ENCODE results near the gene STUM.

STUM gene

DNA sequence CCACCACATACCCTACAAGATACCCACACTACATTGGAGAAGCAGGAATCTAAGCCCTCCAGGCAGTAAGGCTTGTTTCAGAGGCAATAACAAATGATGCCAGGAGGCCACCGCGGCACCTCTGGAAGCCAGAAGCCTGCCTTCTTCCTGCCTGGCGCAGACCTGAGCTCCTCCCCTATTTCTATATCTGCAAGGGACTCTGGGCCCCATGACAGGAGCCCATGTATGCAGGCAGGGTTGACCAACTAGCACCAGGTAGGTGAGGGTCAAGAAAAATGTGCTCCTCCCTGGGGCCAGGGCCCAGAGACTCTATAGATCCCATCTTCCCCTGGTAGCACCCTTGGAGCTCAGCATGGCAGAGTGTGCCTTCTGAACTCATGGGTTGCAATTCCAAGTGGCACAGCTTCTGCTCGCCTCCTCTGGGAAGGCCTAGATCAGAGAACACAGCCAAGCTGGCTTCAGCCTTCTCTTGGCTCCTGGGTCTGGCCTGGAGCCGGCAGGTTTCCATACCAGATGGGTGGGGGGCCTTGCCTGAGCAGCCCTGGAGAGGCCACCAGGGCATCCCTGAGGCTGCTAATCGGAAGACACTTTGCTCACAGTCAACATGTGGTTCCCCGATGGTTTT, 85.1 kb downstream of the STUM start:
- H3K4me2 ChIP-seq (ENCODE audit: low read length), result no peak overlapping the region
- H3K4me1 ChIP-seq (ENCODE audit: control insufficient read depth in 1 of 2, insufficient read depth in 2 of 2, low read length in 2 of 2), result no peaks in the 10 kb centered on the region
- H3K9me3 ChIP-seq (ENCODE audit: insufficient read depth, low read depth, low read length), result no peaks in the 10 kb centered on the region
- H2AFZ ChIP-seq (ENCODE audit: insufficient read depth, low read length, poor library complexity), result no peak overlapping the region
- H3K79me1 ChIP-seq (ENCODE audit: low read length), result no peaks in the 10 kb centered on the region
- H2BK120ac ChIP-seq (ENCODE audit: insufficient read depth, low read length, poor library complexity), result no peak overlapping the region
- H3K18ac ChIP-seq (ENCODE audit: low read length), result no peak overlapping the region
- H3K23ac ChIP-seq (ENCODE audit: low read length), result no peak overlapping the region
- no peak overlapping the region for H3K27ac ChIP-seq (ENCODE audit: low read depth, low read length)
- H3K36me3 ChIP-seq (ENCODE audit: control insufficient read depth in 1 of 2, insufficient read depth in 2 of 2, low read length in 2 of 2), result peaks cover 0 to 2% of the 10 kb centered on the region in 2 experiments
- H2AK5ac ChIP-seq (ENCODE audit: low read length), result no peak overlapping the region
- no peak overlapping the region for H3K4ac ChIP-seq (ENCODE audit: low read depth, low read length)
- no peak overlapping the region for H3K4me3 ChIP-seq (ENCODE audit: low read depth, low read length)
- H3K14ac ChIP-seq (ENCODE audit: low read length), result no peak overlapping the region
- no peak for DNase-seq
- H3K27me3 ChIP-seq (ENCODE audit: insufficient read depth, low read length), result no peaks in the 10 kb centered on the region
- H4K8ac ChIP-seq (ENCODE audit: low read depth, low read length), result no peak overlapping the region
- H3K79me2 ChIP-seq (ENCODE audit: control insufficient read depth, insufficient read depth, low read length, poor library complexity), result no peaks in the 10 kb centered on the region
- no peak overlapping the region for H4K91ac ChIP-seq (ENCODE audit: low read depth, low read length)
- H2BK12ac ChIP-seq (ENCODE audit: low read length), result no peak overlapping the region
- no peak overlapping the region for H2BK5ac ChIP-seq (ENCODE audit: low read depth, low read length, poor library complexity)
- H4K12ac ChIP-seq (ENCODE audit: low read depth, low read length), result no peak overlapping the region
- no peak overlapping the region for H3K9ac ChIP-seq (ENCODE audit: low read length)
- WGBS (ENCODE audit: extremely low coverage, insufficient coverage, insufficient read length), result no CpG with 5 or more reads among the region's 7 CpGs

DNA sequence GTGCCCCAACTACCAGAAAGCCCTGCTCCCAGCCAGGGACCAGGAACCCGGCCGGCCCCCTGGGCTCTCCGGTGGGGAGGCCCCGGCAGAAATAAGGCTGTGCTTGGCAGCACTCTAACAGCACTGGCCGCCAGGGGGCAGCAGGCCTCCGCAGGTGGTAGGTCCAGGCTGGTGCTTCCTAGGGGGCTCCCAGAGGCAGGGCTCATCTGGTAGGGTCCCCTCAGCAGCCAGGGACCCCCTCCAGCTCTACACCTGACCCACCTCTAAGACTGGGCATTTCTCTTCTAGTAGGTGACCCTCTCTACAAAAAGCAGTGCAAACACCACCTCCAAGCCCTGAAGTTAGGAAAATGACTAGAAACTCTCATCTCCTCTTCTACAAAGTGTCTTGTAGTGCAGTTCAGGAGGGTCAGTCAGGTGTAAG, 85.6 kb downstream of the STUM start:
- no peaks in the 10 kb centered on the region for H3K79me1 ChIP-seq (ENCODE audit: low read length)
- H4K12ac ChIP-seq (ENCODE audit: low read depth, low read length), result no peak overlapping the region
- H2BK5ac ChIP-seq (ENCODE audit: low read depth, low read length, poor library complexity), result no peak overlapping the region
- no peak overlapping the region for H3K9ac ChIP-seq (ENCODE audit: low read length)
- H2AK5ac ChIP-seq (ENCODE audit: low read length), result no peak overlapping the region
- H3K23ac ChIP-seq (ENCODE audit: low read length), result no peak overlapping the region
- H2BK12ac ChIP-seq (ENCODE audit: low read length), result no peak overlapping the region
- WGBS (ENCODE audit: extremely low coverage, insufficient coverage, insufficient read length), result no CpG with 5 or more reads among the region's 6 CpGs
- no peak overlapping the region for H3K14ac ChIP-seq (ENCODE audit: low read length)
- no peak overlapping the region for H2AFZ ChIP-seq (ENCODE audit: insufficient read depth, low read length, poor library complexity)
- H3K4me2 ChIP-seq (ENCODE audit: low read length), result no peak overlapping the region
- no peaks in the 10 kb centered on the region for H3K27me3 ChIP-seq (ENCODE audit: insufficient read depth, low read length)
- H3K4me3 ChIP-seq (ENCODE audit: low read depth, low read length), result no peak overlapping the region
- H3K36me3 ChIP-seq (ENCODE audit: control insufficient read depth in 1 of 2, insufficient read depth in 2 of 2, low read length in 2 of 2), result peaks cover 0 to 2% of the 10 kb centered on the region in 2 experiments
- H3K4ac ChIP-seq (ENCODE audit: low read depth, low read length), result no peak overlapping the region
- no peaks in the 10 kb centered on the region for H3K79me2 ChIP-seq (ENCODE audit: control insufficient read depth, insufficient read depth, low read length, poor library complexity)
- H3K9me3 ChIP-seq (ENCODE audit: insufficient read depth, low read depth, low read length), result no peaks in the 10 kb centered on the region
- H4K8ac ChIP-seq (ENCODE audit: low read depth, low read length), result no peak overlapping the region
- H3K27ac ChIP-seq (ENCODE audit: low read depth, low read length), result no peak overlapping the region
- no peaks in the 10 kb centered on the region for H3K4me1 ChIP-seq (ENCODE audit: control insufficient read depth in 1 of 2, insufficient read depth in 2 of 2, low read length in 2 of 2)
- H3K18ac ChIP-seq (ENCODE audit: low read length), result no peak overlapping the region
- H2BK120ac ChIP-seq (ENCODE audit: insufficient read depth, low read length, poor library complexity), result no peak overlapping the region
- no peak overlapping the region for H4K91ac ChIP-seq (ENCODE audit: low read depth, low read length)
- peak; percentile 47 to 79 for DNase-seq

DNA sequence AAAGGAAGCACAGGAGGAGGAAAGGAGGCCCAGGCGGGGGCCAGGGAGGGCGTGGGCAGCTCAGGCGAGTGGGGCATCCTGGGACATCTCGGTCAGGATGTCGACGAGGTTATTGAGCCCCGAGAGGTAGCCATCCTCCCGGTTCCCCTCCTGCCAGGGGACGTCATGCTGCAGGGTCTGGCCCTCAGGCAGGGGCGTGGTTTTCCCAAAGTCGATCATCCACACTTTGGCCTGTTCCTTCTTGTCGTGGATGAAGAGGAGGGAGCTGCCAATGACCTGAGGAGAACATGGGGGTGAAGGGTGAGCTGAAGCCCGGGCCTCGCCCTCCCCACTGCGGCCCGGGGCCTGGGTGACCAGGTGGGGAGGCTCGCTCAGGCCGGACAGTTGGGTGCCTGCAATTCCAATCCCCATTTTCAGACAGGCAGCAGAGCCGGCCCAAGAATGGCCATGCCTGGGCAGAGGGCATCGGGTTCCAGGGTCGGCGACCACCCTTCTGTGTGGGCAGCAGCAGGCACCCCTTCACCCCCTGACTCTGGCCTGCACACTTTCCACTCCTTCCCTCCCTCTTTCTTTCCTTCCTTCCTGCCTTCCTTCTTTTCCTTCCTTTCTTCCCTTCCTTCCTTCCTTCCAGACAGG, 86.2 kb downstream of the STUM start:
- Histone ChIP-seq H4K8ac (ENCODE audit: low read depth, low read length) (no peak overlapping the region), H2BK12ac (ENCODE audit: low read length) (no peak overlapping the region), H3K27me3 (ENCODE audit: insufficient read depth, low read length) (no peaks in the 10 kb centered on the region), H3K4ac (ENCODE audit: low read depth, low read length) (no peak overlapping the region), H3K4me1 (ENCODE audit: control insufficient read depth in 1 of 2, insufficient read depth in 2 of 2, low read length in 2 of 2) (peaks cover 1 to 2% of the 10 kb centered on the region in 2 experiments), H3K9me3 (ENCODE audit: insufficient read depth, low read depth, low read length) (no peaks in the 10 kb centered on the region), H3K27ac (ENCODE audit: low read depth, low read length) (no peak overlapping the region), H3K18ac (ENCODE audit: low read length) (no peak overlapping the region), H3K4me3 (ENCODE audit: low read depth, low read length) (no peak overlapping the region), H2AFZ (ENCODE audit: insufficient read depth, low read length, poor library complexity) (no peak overlapping the region), H2BK5ac (ENCODE audit: low read depth, low read length, poor library complexity) (no peak overlapping the region), H4K12ac (ENCODE audit: low read depth, low read length) (no peak overlapping the region), H3K36me3 (ENCODE audit: control insufficient read depth in 1 of 2, insufficient read depth in 2 of 2, low read length in 2 of 2) (peaks cover 0 to 2% of the 10 kb centered on the region in 2 experiments), H3K79me2 (ENCODE audit: control insufficient read depth, insufficient read depth, low read length, poor library complexity) (no peaks in the 10 kb centered on the region), H3K23ac (ENCODE audit: low read length) (no peak overlapping the region), H2BK120ac (ENCODE audit: insufficient read depth, low read length, poor library complexity) (no peak overlapping the region), H2AK5ac (ENCODE audit: low read length) (no peak overlapping the region), H3K4me2 (ENCODE audit: low read length) (no peak overlapping the region), H3K9ac (ENCODE audit: low read length) (no peak overlapping the region), H3K14ac (ENCODE audit: low read length) (no peak overlapping the region), H4K91ac (ENCODE audit: low read depth, low read length) (no peak overlapping the region), H3K79me1 (ENCODE audit: low read length) (no peaks in the 10 kb centered on the region)
- no CpG with 5 or more reads among the region's 22 CpGs for WGBS (ENCODE audit: extremely low coverage, insufficient coverage, insufficient read length)
- DNase-seq, result no peak

DNA sequence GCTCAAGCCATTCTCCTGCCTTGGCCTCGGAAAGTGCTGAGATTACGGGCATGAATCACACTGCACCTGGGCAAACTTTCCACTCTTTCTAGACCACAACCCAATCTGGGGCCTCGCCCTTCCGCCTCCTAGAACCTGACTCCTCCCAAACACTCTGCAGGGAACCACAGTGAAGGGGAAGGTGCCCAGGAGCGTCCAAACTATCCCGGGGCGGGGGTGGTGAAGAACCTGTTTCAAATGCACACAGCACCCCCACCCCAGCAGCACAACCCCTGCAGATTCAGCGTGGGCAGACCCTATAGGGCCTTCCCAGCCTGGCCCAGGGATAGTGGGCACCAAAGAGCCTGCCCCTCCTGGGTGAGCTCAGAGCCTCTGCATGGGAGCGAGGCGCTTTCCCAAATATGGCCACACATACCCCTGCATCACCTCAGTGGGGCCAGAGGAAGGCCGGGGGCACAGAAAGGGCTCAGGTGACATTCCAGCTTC, 86.9 kb downstream of the STUM start:
- no peak overlapping the region for H3K4ac ChIP-seq (ENCODE audit: low read depth, low read length)
- no peak overlapping the region for H3K14ac ChIP-seq (ENCODE audit: low read length)
- no peak overlapping the region for H3K9ac ChIP-seq (ENCODE audit: low read length)
- no peak overlapping the region for H4K91ac ChIP-seq (ENCODE audit: low read depth, low read length)
- H2BK12ac ChIP-seq (ENCODE audit: low read length), result no peak overlapping the region
- H2BK5ac ChIP-seq (ENCODE audit: low read depth, low read length, poor library complexity), result no peak overlapping the region
- H3K36me3 ChIP-seq (ENCODE audit: control insufficient read depth in 1 of 2, insufficient read depth in 2 of 2, low read length in 2 of 2), result peaks cover 0 to 2% of the 10 kb centered on the region in 2 experiments
- no peaks in the 10 kb centered on the region for H3K79me2 ChIP-seq (ENCODE audit: control insufficient read depth, insufficient read depth, low read length, poor library complexity)
- H2BK120ac ChIP-seq (ENCODE audit: insufficient read depth, low read length, poor library complexity), result no peak overlapping the region
- no peak overlapping the region for H3K4me2 ChIP-seq (ENCODE audit: low read length)
- H4K12ac ChIP-seq (ENCODE audit: low read depth, low read length), result no peak overlapping the region
- H2AFZ ChIP-seq (ENCODE audit: insufficient read depth, low read length, poor library complexity), result no peak overlapping the region
- no CpG with 5 or more reads among the region's 11 CpGs for WGBS (ENCODE audit: extremely low coverage, insufficient coverage, insufficient read length)
- no peaks in the 10 kb centered on the region for H3K9me3 ChIP-seq (ENCODE audit: insufficient read depth, low read depth, low read length)
- H2AK5ac ChIP-seq (ENCODE audit: low read length), result no peak overlapping the region
- no peak for DNase-seq
- H3K23ac ChIP-seq (ENCODE audit: low read length), result no peak overlapping the region
- no peaks in the 10 kb centered on the region for H3K79me1 ChIP-seq (ENCODE audit: low read length)
- no peak overlapping the region for H3K18ac ChIP-seq (ENCODE audit: low read length)
- H4K8ac ChIP-seq (ENCODE audit: low read depth, low read length), result no peak overlapping the region
- peaks cover 8 to 9% of the 10 kb centered on the region in 2 experiments for H3K4me1 ChIP-seq (ENCODE audit: control insufficient read depth in 1 of 2, insufficient read depth in 2 of 2, low read length in 2 of 2)
- H3K27ac ChIP-seq (ENCODE audit: low read depth, low read length), result no peak overlapping the region
- H3K4me3 ChIP-seq (ENCODE audit: low read depth, low read length), result no peak overlapping the region
- H3K27me3 ChIP-seq (ENCODE audit: insufficient read depth, low read length), result no peaks in the 10 kb centered on the region
